DOHH2 (cell line): ENCODE measurements around the gene CCR5AS.

ENCODE experiments used
- H3F3A ChIP-seq: fragments of 200-600 bp; sonication (generic), shearing (Covaris generic); 2 replicates; pipeline ENCODE4 v1.6.0; 2016; ENCODE audit warnings: antibody characterized with exemption, mild to moderate bottlenecking; ENCODE audit not compliant: control insufficient read depth, insufficient read depth
- H3K27ac ChIP-seq: fragments of 200-600 bp; sonication (generic); 2 replicates; pipeline ENCODE4 v1.5.1; 2014; ENCODE audit warnings: low read depth, mild to moderate bottlenecking, low read length, moderate library complexity
- H3K27me3 ChIP-seq: fragments of 200-600 bp; sonication (generic); 2 replicates; pipeline ENCODE4 v1.6.1; 2014; ENCODE audit warnings: mild to moderate bottlenecking, low read length, mixed read lengths; ENCODE audit not compliant: control insufficient read depth
- H3K36me3 ChIP-seq: fragments of 200-600 bp; sonication (generic); 2 replicates; pipeline ENCODE4 v1.6.1; 2014; ENCODE audit warnings: mild to moderate bottlenecking, low read length, moderate library complexity, mixed read lengths; ENCODE audit not compliant: control insufficient read depth
- H3K4me1 ChIP-seq: fragments of 200-600 bp; sonication (generic); 2 replicates; pipeline ENCODE4 v1.6.1; 2014; ENCODE audit warnings: mild to moderate bottlenecking, low read length, mixed read lengths; ENCODE audit not compliant: control insufficient read depth
- H3K4me2 ChIP-seq: fragments of 200-600 bp; sonication (generic); 2 replicates; pipeline ENCODE4 v1.6.0; 2014; ENCODE audit warnings: mild to moderate bottlenecking, low read length, moderate library complexity
- H3K4me3 ChIP-seq: fragments of 200-600 bp; sonication (generic); 2 replicates; pipeline ENCODE4 v1.5.1; 2014; ENCODE audit warnings: mild to moderate bottlenecking, low read length, mixed read lengths
- H3K79me2 ChIP-seq: fragments of 200-600 bp; sonication (generic); 2 replicates; pipeline ENCODE4 v1.6.1; 2014; ENCODE audit warnings: mild to moderate bottlenecking, low read length, mixed read lengths; ENCODE audit not compliant: control insufficient read depth
- H3K9me2 ChIP-seq: fragments of 200-600 bp; sonication (generic); replicated peaks from 2 replicates; pipeline ENCODE4 v1.6.1; 2014; ENCODE audit warnings: mild to moderate bottlenecking, low read length, mixed read lengths; ENCODE audit not compliant: control insufficient read depth
- H3K9me3 ChIP-seq: fragments of 200-600 bp; sonication (generic); 2 replicates; pipeline ENCODE4 v1.6.1; 2014; ENCODE audit warnings: antibody characterized with exemption, low read length, mixed read lengths; ENCODE audit not compliant: control insufficient read depth, insufficient read depth
- H4K20me1 ChIP-seq: fragments of 200-600 bp; sonication (generic); 2 replicates; pipeline ENCODE4 v1.6.0; 2014; ENCODE audit warnings: low read depth, mild to moderate bottlenecking, antibody characterized with exemption, low read length, moderate library complexity; ENCODE audit not compliant: control insufficient read depth, insufficient read depth
- CTCF ChIP-seq: fragments of 200-600 bp; sonication (generic); IDR thresholded peaks from one replicate; pipeline ENCODE4 v1.5.1; 2014; ENCODE audit warnings: antibody characterized with exemption, mild to moderate bottlenecking, low read depth, low read length; ENCODE audit not compliant: poor library complexity, severe bottlenecking
- EZH2phosphoT487 ChIP-seq: fragments of 200-600 bp; sonication (generic); IDR thresholded peaks from 2 replicates; pipeline ENCODE4 v1.6.1; 2017; ENCODE audit warnings: borderline replicate concordance, mild to moderate bottlenecking, antibody characterized with exemption, low read length, moderate library complexity, mixed read lengths

Gene CCR5AS

GRCh38 chr3:46386205-46386604, 20.7 kb downstream of the CCR5AS start:
- Histone ChIP-seq H3K4me3 (no peak overlapping the region), H3K4me1 (peaks cover 10% of the 10 kb centered on the region), H3K79me2 (no peaks in the 10 kb centered on the region), H3K9me3 (no peaks in the 10 kb centered on the region), H3K36me3 (no peaks in the 10 kb centered on the region), H3K27me3 (peaks cover 20% of the 10 kb centered on the region), H3F3A (no peaks in the 10 kb centered on the region), H3K9me2 (no peaks in the 10 kb centered on the region), H4K20me1 (no peaks in the 10 kb centered on the region), H3K4me2 (no peak overlapping the region), H3K27ac (no peak overlapping the region)
- no peak for TF ChIP-seq CTCF
- no peak for TF ChIP-seq EZH2phosphoT487

- Histone ChIP-seq H3K27ac (no peak overlapping the region), H3K27me3 (peaks cover 26% of the 10 kb centered on the region), H3K4me2 (no peak overlapping the region), H3K36me3 (no peaks in the 10 kb centered on the region), H3K79me2 (no peaks in the 10 kb centered on the region), H3K9me3 (no peaks in the 10 kb centered on the region), H3F3A (no peaks in the 10 kb centered on the region), H3K4me1 (peaks cover 10% of the 10 kb centered on the region), H3K4me3 (no peak overlapping the region), H3K9me2 (no peaks in the 10 kb centered on the region), H4K20me1 (no peaks in the 10 kb centered on the region)
- TF ChIP-seq CTCF (no peak), EZH2phosphoT487 (no peak)
These were observed 22.9 kb downstream of the CCR5AS start for GRCh38 chr3:46383951-46384330.

- Histone ChIP-seq H3K27ac (no peak overlapping the region), H4K20me1 (no peaks in the 10 kb centered on the region), H3K4me2 (no peak overlapping the region), H3K9me3 (no peaks in the 10 kb centered on the region), H3K4me1 (peaks cover 10% of the 10 kb centered on the region), H3F3A (no peaks in the 10 kb centered on the region), H3K79me2 (no peaks in the 10 kb centered on the region), H3K36me3 (no peaks in the 10 kb centered on the region), H3K27me3 (peaks cover 26% of the 10 kb centered on the region), H3K9me2 (no peaks in the 10 kb centered on the region), H3K4me3 (no peak overlapping the region)
- no peak for TF ChIP-seq EZH2phosphoT487
- TF ChIP-seq CTCF: no peak
These were observed 23.5 kb downstream of the CCR5AS start for GRCh38 chr3:46383211-46383950.
